HEK293 (cell line): ENCODE measurements around the gene VDR.
A peak's percentile ranks its signal among the peaks of the same experiment; 100 is the strongest.

Source experiments
- BCL11A ChIP-seq: fragments of 450-650 bp; formaldehyde crosslinking; IDR thresholded peaks from 2 replicates; pipeline ENCODE4 v1.5.1; 2016; ENCODE audit warnings: low read depth, missing biosample characterization, missing genetic modification characterization
- ELK4 ChIP-seq: IDR thresholded peaks from 2 replicates; pipeline ENCODE4 v1.6.1; 2011; ENCODE audit warnings: mild to moderate bottlenecking, low read depth, low read length, borderline replicate concordance
- GLIS1 ChIP-seq: fragments of 450-650 bp; formaldehyde crosslinking; IDR thresholded peaks from 2 replicates; pipeline ENCODE4 v1.5.1; 2016; ENCODE audit warnings: missing biosample characterization, missing genetic modification characterization
- KLF17 ChIP-seq: fragments of 450-650 bp; formaldehyde crosslinking; IDR thresholded peaks from 2 replicates; pipeline ENCODE4 v1.5.1; 2016; ENCODE audit warnings: missing biosample characterization, missing genetic modification characterization
- KLF7 ChIP-seq: fragments of 450-650 bp; formaldehyde crosslinking; IDR thresholded peaks from 2 replicates; pipeline ENCODE4 v1.5.1; 2016; ENCODE audit warnings: missing biosample characterization, missing genetic modification characterization, borderline replicate concordance
- PATZ1 ChIP-seq: fragments of 450-650 bp; formaldehyde crosslinking; IDR thresholded peaks from 2 replicates; pipeline ENCODE4 v1.5.1; 2016; ENCODE audit warnings: missing biosample characterization, missing genetic modification characterization
- PRDM6 ChIP-seq: fragments of 450-650 bp; formaldehyde crosslinking; IDR thresholded peaks from 2 replicates; pipeline ENCODE4 v1.5.1; 2017; ENCODE audit warnings: missing biosample characterization, missing genetic modification characterization
- WT1 ChIP-seq: fragments of 450-650 bp; formaldehyde crosslinking; IDR thresholded peaks from 2 replicates; pipeline ENCODE4 v1.5.1; 2016; ENCODE audit warnings: missing biosample characterization, missing genetic modification characterization
- ZBTB17 ChIP-seq: fragments of 450-650 bp; formaldehyde crosslinking; IDR thresholded peaks from 2 replicates; pipeline ENCODE4 v1.5.1; 2016; ENCODE audit warnings: missing biosample characterization, missing genetic modification characterization
- ZNF157 ChIP-seq: fragments of 450-650 bp; formaldehyde crosslinking; IDR thresholded peaks from 2 replicates; pipeline ENCODE4 v1.5.1; 2016; ENCODE audit warnings: missing biosample characterization, missing genetic modification characterization
- ZNF175 ChIP-seq: fragments of 450-650 bp; formaldehyde crosslinking; IDR thresholded peaks from 2 replicates; pipeline ENCODE4 v1.5.1; 2016; ENCODE audit warnings: missing biosample characterization, missing genetic modification characterization
- ZNF223 ChIP-seq: fragments of 450-650 bp; formaldehyde crosslinking; IDR thresholded peaks from 2 replicates; pipeline ENCODE4 v1.5.1; 2016; ENCODE audit warnings: missing biosample characterization, missing genetic modification characterization
- ZNF23 ChIP-seq: fragments of 450-650 bp; formaldehyde crosslinking; IDR thresholded peaks from 2 replicates; pipeline ENCODE4 v1.5.1; 2016; ENCODE audit warnings: missing biosample characterization, missing genetic modification characterization, borderline replicate concordance
- ZNF341 ChIP-seq: fragments of 450-650 bp; formaldehyde crosslinking; IDR thresholded peaks from 2 replicates; pipeline ENCODE4; 2016; ENCODE audit warnings: low read depth, missing biosample characterization, missing genetic modification characterization
- ZNF398 ChIP-seq: fragments of 450-650 bp; formaldehyde crosslinking; IDR thresholded peaks from 2 replicates; pipeline ENCODE4 v1.5.1; 2017; ENCODE audit warnings: missing biosample characterization, missing genetic modification characterization
- ZNF404 ChIP-seq: fragments of 450-650 bp; formaldehyde crosslinking; IDR thresholded peaks from 2 replicates; pipeline ENCODE4 v1.5.1; 2017; ENCODE audit warnings: missing biosample characterization, missing genetic modification characterization
- ZNF514 ChIP-seq: fragments of 450-650 bp; formaldehyde crosslinking; IDR thresholded peaks from 2 replicates; pipeline ENCODE4 v1.5.1; 2016; ENCODE audit warnings: missing biosample characterization, missing genetic modification characterization
- ZNF560 ChIP-seq: fragments of 450-650 bp; formaldehyde crosslinking; IDR thresholded peaks from 2 replicates; pipeline ENCODE4 v1.5.1; 2017; ENCODE audit warnings: missing biosample characterization, missing genetic modification characterization, borderline replicate concordance
- ZNF610 ChIP-seq: fragments of 450-650 bp; formaldehyde crosslinking; IDR thresholded peaks from 2 replicates; pipeline ENCODE4 v1.5.1; 2016; ENCODE audit warnings: missing biosample characterization, missing genetic modification characterization, borderline replicate concordance
- ZNF660 ChIP-seq: fragments of 450-650 bp; IDR thresholded peaks from 2 replicates; pipeline ENCODE4 v1.5.1; 2018; ENCODE audit warnings: missing biosample characterization, mild to moderate bottlenecking, missing genetic modification characterization
- ZNF76 ChIP-seq: fragments of 450-650 bp; formaldehyde crosslinking; IDR thresholded peaks from 2 replicates; pipeline ENCODE4; 2016; ENCODE audit warnings: low read depth, missing biosample characterization, missing genetic modification characterization, borderline replicate concordance

The VDR gene

GRCh38 chr12:47820631-47821345 is 84.0 kb downstream of the VDR start (continued):
- TF ChIP-seq PATZ1 (peak; percentile 84; the same call in 1 of the 2 replicates), ZNF398 (tag by site-specific recombination) (peak; percentile 99), ZNF610 (tag by site-specific recombination) (no peak), KLF17 (tag by site-specific recombination) (peak; percentile 65; the same call in 1 of the 2 replicates), ZNF514 (no peak), ZNF404 (tag by site-specific recombination) (no peak), ZNF175 (tag by site-specific recombination) (no peak), PRDM6 (no peak), ZNF341 (tag by site-specific recombination) (no peak), ZNF560 (no peak), ZBTB17 (peak; percentile 85), ZNF23 (tag by site-specific recombination) (no peak), ELK4 (no peak), ZNF76 (tag by site-specific recombination) (peak; percentile 48; the same call in 1 of the 2 replicates), ZNF223 (tag by site-specific recombination) (no peak), ZNF157 (tag by site-specific recombination) (no peak), ZNF660 (tag by site-specific recombination) (0 out of 2 replicates have a peak, but pooled peaks have one; percentile 33), BCL11A (tag by site-specific recombination) (peak; percentile 55; the same call in 1 of the 2 replicates), GLIS1 (peak; percentile 83), WT1 (tag by site-specific recombination) (no peak), KLF7 (tag by site-specific recombination) (no peak)
